Measurements from ENCODE around the gene S1PR3. TPM values are rescaled to one million over a fixed set of nuclear protein-coding genes. Genes with fewer than 3 reads are reported as not detected.

S1PR3 gene
- total RNA-seq, 2 donors from 2014 or later, result 0.05 to 1.7 TPM

- H3K9me3 ChIP-seq (ENCODE audit: control insufficient read depth, low read length, poor library complexity, severe bottlenecking), result no peaks in the 10 kb centered on the region
- ATAC-seq, result no peak
- H3K4me1 Mint-ChIP-seq, result peaks cover 2% of the 10 kb centered on the region
- no peak overlapping the region for H3K27ac Mint-ChIP-seq
- no peak for DNase-seq
- no peak overlapping the region for H3K4me3 Mint-ChIP-seq
- H3K27me3 Mint-ChIP-seq, result peaks cover 68% of the 10 kb centered on the region
- H3K36me3 Mint-ChIP-seq (ENCODE audit: low read depth), result no peaks in the 10 kb centered on the region
Measured at GRCh38 chr9:88953381-88954029, 37.8 kb upstream of the S1PR3 start.

DNA sequence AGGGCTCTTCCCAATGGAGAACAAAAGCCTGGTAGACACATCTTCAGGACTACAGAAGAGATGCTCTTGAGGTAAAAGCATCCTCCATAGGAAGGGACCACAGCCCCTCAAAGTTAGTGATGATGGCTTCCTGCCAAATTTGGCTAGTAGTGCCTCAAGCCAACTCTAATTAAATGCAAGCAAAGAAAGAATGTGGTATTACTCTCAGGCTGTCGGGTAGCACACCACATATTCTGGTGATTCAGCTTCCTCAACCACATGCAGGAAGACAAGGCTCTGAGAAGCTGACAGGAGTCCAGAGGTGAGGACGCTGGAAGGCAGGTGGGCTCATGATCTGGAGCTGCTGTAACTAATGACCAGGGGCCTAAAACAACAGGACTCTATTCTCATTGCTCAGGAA, 37.2 kb upstream of the S1PR3 start:
- no peak for ATAC-seq
- H3K36me3 Mint-ChIP-seq (ENCODE audit: low read depth), result no peaks in the 10 kb centered on the region

GRCh38 chr9:88957526-88957925, 33.7 kb upstream of the S1PR3 start:
- Mint-ChIP-seq H3K27me3 (peaks cover 58% of the 10 kb centered on the region), H3K27ac (no peak overlapping the region), H3K4me3 (no peak overlapping the region), H3K36me3 (ENCODE audit: low read depth) (no peaks in the 10 kb centered on the region), H3K4me1 (peaks cover 2% of the 10 kb centered on the region)
- H3K9me3 ChIP-seq (ENCODE audit: control insufficient read depth, low read length, poor library complexity, severe bottlenecking), result no peaks in the 10 kb centered on the region
- no peak for ATAC-seq
- no peak for DNase-seq

More for the DNA sequence above, 37.2 kb upstream of the S1PR3 start:
- no peak for DNase-seq
- Mint-ChIP-seq H3K4me3 (no peak overlapping the region), H3K27ac (no peak overlapping the region), H3K27me3 (peaks cover 68% of the 10 kb centered on the region), H3K4me1 (peaks cover 2% of the 10 kb centered on the region)
- no peaks in the 10 kb centered on the region for H3K9me3 ChIP-seq (ENCODE audit: control insufficient read depth, low read length, poor library complexity, severe bottlenecking)

DNA sequence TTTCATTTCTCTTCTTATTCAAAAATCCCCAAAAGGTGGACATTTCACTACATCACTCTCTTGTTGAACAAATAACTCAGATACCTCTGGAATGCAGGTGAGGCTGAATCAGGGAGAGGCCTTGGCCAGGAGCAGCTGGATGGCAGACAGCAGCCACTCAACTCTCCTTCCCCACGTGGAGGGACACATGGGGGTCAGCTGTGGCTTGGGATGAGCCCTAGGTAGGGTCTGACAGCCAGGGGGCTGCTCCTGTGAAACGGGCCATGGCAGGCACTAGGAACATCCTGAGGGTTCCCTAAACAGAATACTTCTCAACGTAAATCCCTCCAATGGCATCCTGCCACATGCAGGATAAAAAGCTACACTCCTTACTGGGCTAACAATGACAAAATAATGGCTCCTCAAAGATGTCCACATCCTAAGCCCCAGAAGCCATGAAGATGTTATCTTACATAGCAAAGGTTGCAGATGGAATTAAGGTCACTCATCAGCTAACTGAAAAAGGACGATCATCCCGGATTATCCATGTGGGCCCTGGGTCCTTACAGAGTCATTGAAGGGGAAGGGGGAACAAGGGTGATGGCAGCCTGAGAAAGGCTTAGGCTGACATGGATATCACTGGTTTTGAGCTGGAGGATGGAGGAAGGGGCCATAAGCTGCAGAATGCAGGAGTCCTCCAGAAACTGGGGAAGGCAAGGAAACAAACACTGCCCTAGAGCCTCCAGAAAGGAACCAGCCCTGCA, 31.4 kb upstream of the S1PR3 start:
- ATAC-seq, result no peak
- no peaks in the 10 kb centered on the region for H3K9me3 ChIP-seq (ENCODE audit: control insufficient read depth, low read length, poor library complexity, severe bottlenecking)
- Mint-ChIP-seq H3K4me1 (peaks cover 3% of the 10 kb centered on the region), H3K27me3 (peaks cover 44% of the 10 kb centered on the region), H3K27ac (no peak overlapping the region), H3K36me3 (ENCODE audit: low read depth) (no peaks in the 10 kb centered on the region), H3K4me3 (no peak overlapping the region)
- no peak for DNase-seq

DNA sequence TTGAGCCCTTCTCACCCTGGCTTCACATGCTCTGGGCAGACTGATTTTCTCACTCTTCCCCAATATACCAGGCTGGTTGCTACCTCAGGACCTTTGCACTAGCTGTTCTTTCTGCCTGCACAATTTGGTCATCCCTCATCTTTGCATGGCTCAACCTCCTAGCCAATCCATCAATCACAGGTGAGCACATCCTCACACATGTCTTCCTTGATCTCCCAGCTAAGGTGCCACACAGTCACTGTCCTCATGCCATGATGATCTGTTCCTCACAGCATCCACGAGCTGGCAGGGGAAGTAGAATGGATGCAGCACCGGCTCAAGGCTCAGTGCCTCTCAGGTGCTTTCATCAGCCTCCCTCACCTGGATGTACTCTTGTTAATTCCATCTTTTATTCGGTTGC, 30.6 kb upstream of the S1PR3 start:
- ATAC-seq (no peak), DNase-seq (no peak)
- H3K9me3 ChIP-seq (ENCODE audit: control insufficient read depth, low read length, poor library complexity, severe bottlenecking), result no peaks in the 10 kb centered on the region
- H3K4me3 Mint-ChIP-seq, result no peak overlapping the region
- peaks cover 39% of the 10 kb centered on the region for H3K27me3 Mint-ChIP-seq
- H3K27ac Mint-ChIP-seq, result no peak overlapping the region
- peaks cover 3% of the 10 kb centered on the region for H3K4me1 Mint-ChIP-seq
- no peaks in the 10 kb centered on the region for H3K36me3 Mint-ChIP-seq (ENCODE audit: low read depth)

DNA sequence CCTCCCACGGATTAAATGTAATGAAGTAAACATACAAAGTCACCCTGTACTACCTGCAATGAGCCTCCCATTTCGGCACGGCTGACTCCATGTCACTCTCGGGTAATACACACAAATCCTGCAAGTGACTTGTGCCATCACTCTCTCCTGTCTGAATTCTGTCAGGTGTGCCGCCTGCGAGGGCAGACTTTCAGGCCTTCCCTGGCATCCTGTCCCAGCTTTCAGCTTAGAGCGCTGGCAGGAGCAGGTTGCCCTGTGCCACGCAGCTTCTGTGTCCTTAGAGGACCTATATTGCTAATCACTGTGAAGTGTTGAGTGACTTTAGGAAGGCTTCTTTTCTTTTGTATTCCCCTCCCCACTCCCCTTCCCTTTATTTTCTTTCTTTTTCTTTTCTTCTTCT, 25.8 kb upstream of the S1PR3 start:
- no peak for DNase-seq
- Mint-ChIP-seq H3K4me1 (peaks cover 3% of the 10 kb centered on the region), H3K4me3 (no peak overlapping the region), H3K36me3 (ENCODE audit: low read depth) (no peaks in the 10 kb centered on the region), H3K27ac (no peak overlapping the region), H3K27me3 (peaks cover 38% of the 10 kb centered on the region)
- H3K9me3 ChIP-seq (ENCODE audit: control insufficient read depth, low read length, poor library complexity, severe bottlenecking), result no peaks in the 10 kb centered on the region
- ATAC-seq, result no peak

GRCh38 chr9:88966894-88967676, 24.2 kb upstream of the S1PR3 start:
- no peaks in the 10 kb centered on the region for H3K36me3 Mint-ChIP-seq (ENCODE audit: low read depth)

DNA sequence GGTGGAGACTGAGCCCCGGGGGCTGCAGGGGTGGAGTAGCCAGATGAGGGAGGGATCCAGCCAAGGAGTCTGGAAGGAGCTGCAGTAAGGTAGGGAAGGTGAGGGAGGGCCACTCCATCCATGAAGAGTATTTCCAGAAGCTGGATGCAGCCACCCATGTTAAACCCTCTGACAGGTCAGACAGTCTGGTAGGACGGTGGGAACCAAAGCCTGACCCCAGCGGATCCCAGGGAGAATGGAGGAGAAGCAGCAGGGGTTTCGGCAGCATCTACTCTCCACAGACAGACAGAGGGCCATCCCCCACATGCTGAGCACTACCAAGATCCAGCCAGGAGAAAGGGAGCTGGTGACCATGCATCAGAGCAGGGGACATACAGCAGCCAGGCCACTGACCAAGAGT, 22.5 kb upstream of the S1PR3 start:
- peaks cover 32% of the 10 kb centered on the region for H3K27me3 Mint-ChIP-seq
- H3K4me3 Mint-ChIP-seq, result no peak overlapping the region
- ATAC-seq (no peak), DNase-seq (no peak)
- no peaks in the 10 kb centered on the region for H3K4me1 Mint-ChIP-seq
- no peaks in the 10 kb centered on the region for H3K9me3 ChIP-seq (ENCODE audit: control insufficient read depth, low read length, poor library complexity, severe bottlenecking)
- H3K27ac Mint-ChIP-seq, result no peak overlapping the region
- no peaks in the 10 kb centered on the region for H3K36me3 Mint-ChIP-seq (ENCODE audit: low read depth)

More at GRCh38 chr9:88966894-88967676, 24.2 kb upstream of the S1PR3 start:
- Mint-ChIP-seq H3K27me3 (peaks cover 32% of the 10 kb centered on the region), H3K4me1 (peaks cover 3% of the 10 kb centered on the region), H3K4me3 (no peak overlapping the region), H3K27ac (no peak overlapping the region)
- no peaks in the 10 kb centered on the region for H3K9me3 ChIP-seq (ENCODE audit: control insufficient read depth, low read length, poor library complexity, severe bottlenecking)
- DNase-seq, result no peak
- ATAC-seq, result no peak

- DNase-seq (no peak), ATAC-seq (no peak)
- H3K9me3 ChIP-seq (ENCODE audit: control insufficient read depth, low read length, poor library complexity, severe bottlenecking), result no peaks in the 10 kb centered on the region
- H3K27me3 Mint-ChIP-seq, result peaks cover 31% of the 10 kb centered on the region
- no peaks in the 10 kb centered on the region for H3K36me3 Mint-ChIP-seq (ENCODE audit: low read depth)
- H3K4me3 Mint-ChIP-seq, result no peak overlapping the region
- H3K4me1 Mint-ChIP-seq, result no peaks in the 10 kb centered on the region
- H3K27ac Mint-ChIP-seq, result no peak overlapping the region
Measured at GRCh38 chr9:88969646-88970373, 21.5 kb upstream of the S1PR3 start.

DNA sequence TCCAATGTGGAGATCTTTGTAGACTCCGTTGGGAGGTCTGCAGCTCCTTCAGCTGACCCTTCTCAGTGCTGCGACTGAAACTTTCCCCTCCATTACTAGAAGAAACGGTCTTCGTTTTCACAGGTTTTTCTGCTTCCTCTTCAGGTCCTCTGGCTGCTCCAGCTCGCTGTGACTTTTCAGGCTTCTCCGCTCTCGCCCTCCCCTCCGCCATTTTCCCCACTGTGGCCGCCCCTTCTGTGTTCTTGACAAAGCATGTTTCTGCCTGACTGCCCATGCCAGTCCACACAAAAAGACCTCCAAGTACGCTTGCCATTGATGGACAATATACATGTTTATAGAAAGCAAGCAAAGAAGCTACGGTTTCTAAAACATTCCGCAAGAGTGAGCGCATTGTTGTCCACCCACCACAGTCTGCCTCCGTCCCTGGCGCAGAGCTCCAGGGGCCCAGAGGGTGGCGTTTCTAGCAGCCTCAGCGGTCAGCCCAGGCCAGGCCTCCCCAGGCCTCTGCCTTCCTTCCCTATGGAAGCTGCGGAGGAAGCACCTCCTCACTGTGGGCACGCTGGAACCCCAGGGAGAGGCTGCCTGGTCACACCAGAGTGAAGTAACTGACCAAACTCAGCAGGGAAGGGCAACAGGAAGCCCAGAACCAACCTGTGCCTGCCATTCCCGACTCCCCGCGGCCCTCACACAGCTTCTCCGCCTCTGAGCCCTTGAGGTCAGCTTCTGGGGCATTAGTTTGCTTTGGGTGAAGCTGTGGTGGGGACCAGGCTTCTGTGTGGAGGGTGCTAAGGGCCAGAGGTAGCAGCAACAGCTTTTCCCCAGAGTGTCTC, 19.9 kb upstream of the S1PR3 start:
- no peak overlapping the region for H3K27ac Mint-ChIP-seq
- ATAC-seq (no peak), DNase-seq (no peak)
- no peaks in the 10 kb centered on the region for H3K9me3 ChIP-seq (ENCODE audit: control insufficient read depth, low read length, poor library complexity, severe bottlenecking)
- H3K4me3 Mint-ChIP-seq, result no peak overlapping the region
- no peaks in the 10 kb centered on the region for H3K4me1 Mint-ChIP-seq
- H3K36me3 Mint-ChIP-seq (ENCODE audit: low read depth), result no peaks in the 10 kb centered on the region
- peaks cover 22% of the 10 kb centered on the region for H3K27me3 Mint-ChIP-seq

GRCh38 chr9:88972401-88972800, 18.9 kb upstream of the S1PR3 start:
- no peaks in the 10 kb centered on the region for H3K36me3 Mint-ChIP-seq (ENCODE audit: low read depth)

GRCh38 chr9:88973281-88974045, 17.8 kb upstream of the S1PR3 start:
- Mint-ChIP-seq H3K36me3 (ENCODE audit: low read depth) (no peaks in the 10 kb centered on the region), H3K27ac (no peak overlapping the region), H3K4me1 (no peaks in the 10 kb centered on the region), H3K27me3 (peaks cover 19% of the 10 kb centered on the region), H3K4me3 (no peak overlapping the region)
- no peaks in the 10 kb centered on the region for H3K9me3 ChIP-seq (ENCODE audit: control insufficient read depth, low read length, poor library complexity, severe bottlenecking)
- DNase-seq (no peak), ATAC-seq (no peak)

More at GRCh38 chr9:88972401-88972800, 18.9 kb upstream of the S1PR3 start:
- Mint-ChIP-seq H3K27me3 (peaks cover 19% of the 10 kb centered on the region), H3K27ac (no peak overlapping the region), H3K4me3 (no peak overlapping the region), H3K4me1 (no peaks in the 10 kb centered on the region)
- no peaks in the 10 kb centered on the region for H3K9me3 ChIP-seq (ENCODE audit: control insufficient read depth, low read length, poor library complexity, severe bottlenecking)
- ATAC-seq (no peak), DNase-seq (no peak)
